ENCODE results near the gene ENKUR. TPM values are rescaled to one million over a fixed set of nuclear protein-coding genes. Genes with fewer than 3 reads are reported as not detected.
"Not testable (repeated sequence)": the region's sequence is repeated elsewhere in the genome, so short reads cannot be mapped to it uniquely, and the experiment has no call there.

ENKUR gene
- total and polyA plus RNA-seq, 7 experiments from 2014 or later = 0.19 TPM; not detected in 6

DNA sequence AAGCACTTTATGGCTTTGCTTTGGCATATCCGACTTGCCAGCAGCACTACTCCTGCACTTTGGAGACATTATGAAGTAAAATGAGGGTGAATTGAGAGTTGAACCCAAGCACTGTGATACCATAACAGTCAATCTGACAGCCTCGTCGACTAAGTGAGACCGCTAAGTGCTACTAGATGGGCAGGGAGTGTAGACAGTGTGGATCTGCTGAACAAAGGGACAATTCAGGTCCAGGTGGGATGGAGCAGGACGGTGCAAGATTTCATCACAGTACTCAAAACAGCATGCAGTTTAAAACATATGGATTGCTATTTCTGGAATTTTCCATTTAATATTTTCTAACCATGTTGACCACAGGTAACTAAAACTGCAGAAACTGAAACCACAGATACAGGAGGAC, 42.8 kb downstream of the ENKUR start:
- Histone ChIP-seq H3K9me3 (ENCODE audit: control insufficient read depth in 2 of 3, low read length in 3 of 3) (no peaks in the 10 kb centered on the region), H3K4me1 (ENCODE audit: control insufficient read depth in 2 of 2, insufficient read depth in 2 of 2, low read length in 2 of 2) (no peaks in the 10 kb centered on the region), H3K27ac (ENCODE audit: low read depth, low read length) (no peak overlapping the region), H3K36me3 (ENCODE audit: control insufficient read depth in 2 of 3, insufficient read depth in 3 of 3, low read length in 3 of 3) (no peaks in the 10 kb centered on the region), H3K4me3 (ENCODE audit: low read length) (no peak overlapping the region), H3K27me3 (ENCODE audit: control insufficient read depth in 2 of 2, insufficient read depth in 2 of 2, low read length in 2 of 2) (no peaks in the 10 kb centered on the region)
- Mint-ChIP-seq H3K4me3 (no peak overlapping the region), H3K27me3 (peaks cover 0 to 2% (median 0%) of the 10 kb centered on the region in 5 donors), H3K9me3 (peaks cover 0 to 5% (median 0%) of the 10 kb centered on the region in 11 donors), H3K27ac (no peak overlapping the region), H3K36me3 (no peaks in the 10 kb centered on the region), H3K4me1 (peaks cover 0 to 2% (median 0%) of the 10 kb centered on the region in 7 donors)
- ChIA-PET CTCF (no interaction called here), POLR2A (no interaction called here)
- DNase-seq (no peak), ATAC-seq (no peak)
- intact Hi-C loops (cut with micrococcal nuclease) = no loop called here

DNA sequence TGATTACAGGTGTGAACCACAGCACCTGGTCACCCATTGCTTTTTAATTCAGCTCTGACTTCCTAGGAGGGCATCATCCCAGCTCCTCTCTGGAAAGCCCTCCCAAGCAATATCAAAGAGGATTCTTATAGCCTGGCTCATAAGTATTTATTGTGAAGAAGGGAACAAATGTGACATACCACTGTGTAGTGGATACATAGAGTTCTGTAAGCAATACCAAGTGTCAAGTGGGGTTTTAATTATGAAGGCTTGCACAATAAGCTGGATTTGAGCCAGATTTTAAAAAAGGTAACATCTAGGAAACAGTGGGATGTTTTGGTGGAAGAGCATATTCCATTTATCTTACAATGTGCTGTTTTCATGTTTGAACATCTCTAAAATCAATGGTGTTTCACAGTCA, 44.6 kb downstream of the ENKUR start:
- CTCF ChIA-PET = no interaction called here
- POLR2A ChIA-PET = no interaction called here
- H3K9me3 ChIP-seq (ENCODE audit: control insufficient read depth in 2 of 3, low read length in 3 of 3) = no peaks in the 10 kb centered on the region
- DNase-seq (no peak), ATAC-seq (no peak)
- Mint-ChIP-seq H3K27ac (no peak overlapping the region), H3K9me3 (peaks cover 0 to 5% (median 0%) of the 10 kb centered on the region in 11 donors), H3K4me3 (no peak overlapping the region), H3K36me3 (no peaks in the 10 kb centered on the region), H3K4me1 (peaks cover 0 to 2% (median 0%) of the 10 kb centered on the region in 7 donors), H3K27me3 (no peaks in the 10 kb centered on the region)
- H3K27me3 ChIP-seq (ENCODE audit: control insufficient read depth in 2 of 2, insufficient read depth in 2 of 2, low read length in 2 of 2) = no peaks in the 10 kb centered on the region
- intact Hi-C loops (cut with micrococcal nuclease) = no loop called here
- no peak overlapping the region for H3K27ac ChIP-seq (ENCODE audit: low read depth, low read length)
- H3K36me3 ChIP-seq (ENCODE audit: control insufficient read depth in 2 of 3, insufficient read depth in 3 of 3, low read length in 3 of 3) = no peaks in the 10 kb centered on the region
- no peak overlapping the region for H3K4me3 ChIP-seq (ENCODE audit: low read length)
- no peaks in the 10 kb centered on the region for H3K4me1 ChIP-seq (ENCODE audit: control insufficient read depth in 2 of 2, insufficient read depth in 2 of 2, low read length in 2 of 2)

DNA sequence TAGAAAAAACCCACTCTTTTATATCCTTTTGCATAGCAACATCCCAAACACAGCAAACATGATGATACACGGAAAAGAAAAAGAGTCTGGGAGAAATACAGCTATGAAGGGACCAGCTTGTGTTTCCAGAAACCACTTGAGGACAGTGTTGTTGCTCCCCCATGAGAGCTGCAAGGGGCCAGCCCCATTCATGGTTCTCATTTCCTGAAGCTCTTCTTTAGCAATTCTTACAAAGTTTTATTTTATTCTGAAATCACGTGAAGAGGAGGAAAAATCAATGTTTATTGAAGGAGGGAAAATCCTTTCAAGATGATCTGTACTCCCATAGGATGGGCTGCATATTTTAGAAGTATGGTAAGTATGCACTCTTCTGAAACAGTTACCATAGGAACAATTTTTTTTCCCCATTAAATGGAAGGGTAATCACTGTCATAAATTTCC, 46.1 kb downstream of the ENKUR start:
- H3K27ac Mint-ChIP-seq = no peak overlapping the region
- H3K4me1 ChIP-seq (ENCODE audit: control insufficient read depth in 2 of 2, insufficient read depth in 2 of 2, low read length in 2 of 2) = no peaks in the 10 kb centered on the region
- H3K27me3 ChIP-seq (ENCODE audit: control insufficient read depth in 2 of 2, insufficient read depth in 2 of 2, low read length in 2 of 2) = no peaks in the 10 kb centered on the region
- H3K27ac ChIP-seq (ENCODE audit: low read depth, low read length) = no peak overlapping the region
- H3K36me3 ChIP-seq (ENCODE audit: control insufficient read depth in 2 of 3, insufficient read depth in 3 of 3, low read length in 3 of 3) = no peaks in the 10 kb centered on the region
- H3K4me1 Mint-ChIP-seq = peaks cover 0 to 3% (median 0%) of the 10 kb centered on the region in 7 donors
- intact Hi-C loops (cut with micrococcal nuclease) = no loop called here
- H3K27me3 Mint-ChIP-seq = peaks cover 0 to 4% (median 0%) of the 10 kb centered on the region in 5 donors
- H3K4me3 ChIP-seq (ENCODE audit: low read length) = no peak overlapping the region
- ChIA-PET CTCF (no interaction called here), POLR2A (interaction anchor here (0.6 to 1.0 kb wide), 3 partner anchors 15 to 297 kb away, joined by 3 read pairs; no protein-coding TSS in a partner anchor)
- ATAC-seq (no peak), DNase-seq (no peak)
- no peaks in the 10 kb centered on the region for H3K9me3 ChIP-seq (ENCODE audit: control insufficient read depth in 2 of 3, low read length in 3 of 3)
- no peaks in the 10 kb centered on the region for H3K9me3 Mint-ChIP-seq
- H3K4me3 Mint-ChIP-seq = no peak overlapping the region
- H3K36me3 Mint-ChIP-seq = peaks cover 0 to 3% (median 0%) of the 10 kb centered on the region in 5 donors

GRCh38 chr10:24968951-24969350, 47.0 kb downstream of the ENKUR start:
- H3K4me1 Mint-ChIP-seq; H3K36me3 Mint-ChIP-seq; intact Hi-C loops (cut with micrococcal nuclease); H3K9me3 Mint-ChIP-seq; ATAC-seq; H3K9me3 ChIP-seq (ENCODE audit: control insufficient read depth in 2 of 3, low read length in 3 of 3); H3K4me3 ChIP-seq (ENCODE audit: low read length); H3K4me1 ChIP-seq (ENCODE audit: control insufficient read depth in 2 of 2, insufficient read depth in 2 of 2, low read length in 2 of 2); CTCF ChIA-PET; H3K27me3 Mint-ChIP-seq; H3K4me3 Mint-ChIP-seq; H3K36me3 ChIP-seq (ENCODE audit: control insufficient read depth in 2 of 3, insufficient read depth in 3 of 3, low read length in 3 of 3); H3K27ac Mint-ChIP-seq; DNase-seq; H3K27me3 ChIP-seq (ENCODE audit: control insufficient read depth in 2 of 2, insufficient read depth in 2 of 2, low read length in 2 of 2); H3K27ac ChIP-seq (ENCODE audit: low read depth, low read length): not testable (repeated sequence)
- POLR2A ChIA-PET = interaction anchor here (0.6 to 1.0 kb wide), 2 partner anchors 14 to 59 kb away, joined by 3 read pairs; no protein-coding TSS in a partner anchor

GRCh38 chr10:24968349-24968748, 47.6 kb downstream of the ENKUR start:
- Mint-ChIP-seq H3K4me1 (peaks cover 0 to 3% (median 0%) of the 10 kb centered on the region in 7 donors), H3K4me3 (no peak overlapping the region), H3K36me3 (peaks cover 0 to 3% (median 0%) of the 10 kb centered on the region in 5 donors), H3K27me3 (peaks cover 0 to 4% (median 0%) of the 10 kb centered on the region in 5 donors), H3K27ac (no peak overlapping the region), H3K9me3 (no peaks in the 10 kb centered on the region)
- intact Hi-C loops (cut with micrococcal nuclease) = no loop called here
- no peak overlapping the region for H3K4me3 ChIP-seq (ENCODE audit: low read length)
- CTCF ChIA-PET = no interaction called here
- no peaks in the 10 kb centered on the region for H3K27me3 ChIP-seq (ENCODE audit: control insufficient read depth in 2 of 2, insufficient read depth in 2 of 2, low read length in 2 of 2)
- H3K4me1 ChIP-seq (ENCODE audit: control insufficient read depth in 2 of 2, insufficient read depth in 2 of 2, low read length in 2 of 2) = no peaks in the 10 kb centered on the region
- DNase-seq (no peak), ATAC-seq (no peak)
- H3K27ac ChIP-seq (ENCODE audit: low read depth, low read length) = no peak overlapping the region
- no peaks in the 10 kb centered on the region for H3K36me3 ChIP-seq (ENCODE audit: control insufficient read depth in 2 of 3, insufficient read depth in 3 of 3, low read length in 3 of 3)
- POLR2A ChIA-PET = no interaction called here
- H3K9me3 ChIP-seq (ENCODE audit: control insufficient read depth in 2 of 3, low read length in 3 of 3) = no peaks in the 10 kb centered on the region

GRCh38 chr10:24966962-24967481, 48.9 kb downstream of the ENKUR start:
- Histone ChIP-seq H3K9me3 (ENCODE audit: control insufficient read depth in 2 of 3, low read length in 3 of 3) (no peaks in the 10 kb centered on the region), H3K27me3 (ENCODE audit: control insufficient read depth in 2 of 2, insufficient read depth in 2 of 2, low read length in 2 of 2) (no peaks in the 10 kb centered on the region), H3K4me3 (ENCODE audit: low read length) (no peak overlapping the region), H3K27ac (ENCODE audit: low read depth, low read length) (no peak overlapping the region), H3K4me1 (ENCODE audit: control insufficient read depth in 2 of 2, insufficient read depth in 2 of 2, low read length in 2 of 2) (no peaks in the 10 kb centered on the region), H3K36me3 (ENCODE audit: control insufficient read depth in 2 of 3, insufficient read depth in 3 of 3, low read length in 3 of 3) (no peaks in the 10 kb centered on the region)
- Mint-ChIP-seq H3K4me1 (peaks cover 0 to 3% (median 0%) of the 10 kb centered on the region in 7 donors), H3K27me3 (peaks cover 0 to 4% (median 0%) of the 10 kb centered on the region in 5 donors), H3K9me3 (no peaks in the 10 kb centered on the region), H3K36me3 (peaks cover 0 to 3% (median 0%) of the 10 kb centered on the region in 5 donors), H3K4me3 (no peak overlapping the region), H3K27ac (no peak overlapping the region)
- CTCF ChIA-PET = interaction anchor here (0.6 to 0.7 kb wide), 2 partner anchors 11 to 14 kb away, joined by 3 read pairs; no protein-coding TSS in a partner anchor
- DNase-seq = no peak
- POLR2A ChIA-PET = no interaction called here
- ATAC-seq = no peak
- intact Hi-C loops (cut with micrococcal nuclease) = no loop called here

DNA sequence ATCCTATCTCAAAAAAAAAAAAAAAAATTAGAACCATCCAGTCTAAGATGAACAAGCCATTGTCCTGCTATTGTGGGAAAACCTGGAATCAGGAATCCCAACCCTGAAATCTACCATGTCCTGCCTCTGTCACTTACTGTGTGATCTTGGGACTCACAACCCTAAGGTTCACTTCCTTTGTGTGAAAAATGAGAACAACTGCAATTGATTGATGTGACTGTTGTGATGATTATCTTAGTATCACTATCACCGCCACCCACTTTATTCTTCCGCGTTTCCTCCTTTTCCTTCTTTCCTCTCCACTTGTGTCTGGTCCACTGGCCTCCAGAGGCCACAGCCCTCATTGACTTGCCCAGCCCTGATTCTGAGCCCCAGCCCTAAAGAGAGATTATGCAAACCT, 50.9 kb downstream of the ENKUR start:
- no peak for DNase-seq
- no peak for ATAC-seq
- Histone ChIP-seq H3K36me3 (ENCODE audit: control insufficient read depth in 2 of 3, insufficient read depth in 3 of 3, low read length in 3 of 3) (no peaks in the 10 kb centered on the region), H3K27ac (ENCODE audit: low read depth, low read length) (no peak overlapping the region), H3K4me3 (ENCODE audit: low read length) (no peak overlapping the region), H3K4me1 (ENCODE audit: control insufficient read depth in 2 of 2, insufficient read depth in 2 of 2, low read length in 2 of 2) (no peaks in the 10 kb centered on the region), H3K9me3 (ENCODE audit: control insufficient read depth in 2 of 3, low read length in 3 of 3) (no peaks in the 10 kb centered on the region), H3K27me3 (ENCODE audit: control insufficient read depth in 2 of 2, insufficient read depth in 2 of 2, low read length in 2 of 2) (no peaks in the 10 kb centered on the region)
- no peak overlapping the region for H3K4me3 Mint-ChIP-seq
- ChIA-PET CTCF (no interaction called here), POLR2A (no interaction called here)
- H3K4me1 Mint-ChIP-seq = peaks cover 0 to 3% (median 0%) of the 10 kb centered on the region in 7 donors
- H3K27me3 Mint-ChIP-seq = peaks cover 0 to 4% (median 0%) of the 10 kb centered on the region in 5 donors
- no peak overlapping the region for H3K27ac Mint-ChIP-seq
- peaks cover 0 to 3% (median 0%) of the 10 kb centered on the region in 5 donors for H3K36me3 Mint-ChIP-seq
- no peaks in the 10 kb centered on the region for H3K9me3 Mint-ChIP-seq
- intact Hi-C loops (cut with micrococcal nuclease) = no loop called here

All from naive thymus-derived CD4-positive, alpha-beta T cell (primary cell).